AG04449 (cell line): ENCODE data around the gene LRP1.

Source experiments
- CTCF ChIA-PET: fragments of 350-600 bp; formaldehyde crosslinking; extraction: SDS; loops from one replicate; lab custom pipeline; 2021; ENCODE audit warnings: antibody characterized with exemption; lab: Yijun Ruan, JAX
- POLR2A ChIA-PET: fragments of 400-600, 350-600 bp; formaldehyde crosslinking; extraction: SDS; loops from one replicate; lab custom pipeline; 2020; ENCODE audit warnings: antibody characterized with exemption, inconsistent platforms; lab: Yijun Ruan, JAX
- DNase-seq: peaks from one replicate; pipeline ENCODE4 v3.0.0-alpha.2; 2010; ENCODE audit warnings: low read depth, low spot score
- H3K4me3 ChIP-seq: 2 replicates; pipeline ENCODE4 v1.5.1; 2011; ENCODE audit warnings: low read depth, mild to moderate bottlenecking, control low read depth, low read length
- CTCF ChIP-seq: IDR thresholded peaks from one replicate; pipeline ENCODE4 v1.5.1; 2011; ENCODE audit warnings: mild to moderate bottlenecking, moderate library complexity, low read length, control low read depth, inconsistent platforms; ENCODE audit not compliant: insufficient read depth; ENCODE audit errors: missing control alignments

The LRP1 gene

GRCh38 chr12:57089271-57090245, 38.7 kb upstream of the LRP1 start:
- CTCF ChIA-PET, result interaction anchor here (0.8 to 16.5 kb wide), 10 partner anchors 16 to 154 kb away, joined by 3 to 218 read pairs (median 4); partner anchors contain the start of gene STAT6

GRCh38 chr12:57090490-57090889, 37.8 kb upstream of the LRP1 start:
- TF ChIP-seq CTCF, result no peak
- no peak for DNase-seq
- POLR2A ChIA-PET, result interaction anchor here (0.8 to 5.0 kb wide), 5 partner anchors 7 to 37 kb away, joined by 4 to 81 read pairs (median 10); partner anchors contain the start of genes LRP1 and STAT6
- CTCF ChIA-PET, result interaction anchor here (0.8 to 16.5 kb wide), 10 partner anchors 8 to 153 kb away, joined by 3 to 218 read pairs (median 6); partner anchors contain the start of genes NEMP1 and STAT6
- H3K4me3 ChIP-seq, result peak overlapping the region; percentile 91

More at GRCh38 chr12:57089271-57090245, 38.7 kb upstream of the LRP1 start:
- H3K4me3 ChIP-seq, result peak overlapping the region; percentile 91
- DNase-seq, result no peak
- TF ChIP-seq CTCF, result no peak
- POLR2A ChIA-PET, result interaction anchor here (0.8 to 5.0 kb wide), 8 partner anchors 8 to 38 kb away, joined by 3 to 81 read pairs (median 4); partner anchors contain the start of genes LRP1, NEMP1 and STAT6

GRCh38 chr12:57090924-57091637, 37.2 kb upstream of the LRP1 start:
- no peak for TF ChIP-seq CTCF
- DNase-seq, result no peak
- CTCF ChIA-PET, result interaction anchor here (0.8 to 16.5 kb wide), 15 partner anchors 7 to 153 kb away, joined by 3 to 218 read pairs (median 7); partner anchors contain the start of genes NEMP1 and STAT6
- peak overlapping the region; percentile 91 for H3K4me3 ChIP-seq
- POLR2A ChIA-PET, result interaction anchor here (0.7 to 5.0 kb wide), 5 partner anchors 9 to 151 kb away, joined by 3 to 81 read pairs (median 10); partner anchors contain the start of genes LRP1 and STAT6

- H3K4me3 ChIP-seq, result peak overlapping the region; percentile 91
- ChIA-PET CTCF (interaction anchor here (0.7 to 16.5 kb wide), 17 partner anchors 13 to 146 kb away, joined by 3 to 218 read pairs (median 7); partner anchors contain the start of genes LRP1, NEMP1 and STAT6), POLR2A (interaction anchor here (0.6 to 2.2 kb wide), 8 partner anchors 8 to 151 kb away, joined by 3 to 12 read pairs (median 3); no protein-coding TSS in a partner anchor)
- TF ChIP-seq CTCF, result no peak
- DNase-seq, result no peak
These were observed 36.4 kb upstream of the LRP1 start for GRCh38 chr12:57091638-57092528.

- CTCF ChIA-PET, result interaction anchor here (1.1 to 16.5 kb wide), 13 partner anchors 14 to 145 kb away, joined by 3 to 218 read pairs (median 7); partner anchors contain the start of genes NEMP1 and STAT6
- no peak for TF ChIP-seq CTCF
- POLR2A ChIA-PET, result interaction anchor here (0.6 to 2.2 kb wide), 7 partner anchors 8 to 105 kb away, joined by 3 to 12 read pairs (median 3); no protein-coding TSS in a partner anchor
- no peak for DNase-seq
- no peak overlapping the region for H3K4me3 ChIP-seq
These were observed 35.8 kb upstream of the LRP1 start for GRCh38 chr12:57092529-57092862.
